ENCODE data around the gene SLC24A3.

The SLC24A3 gene

GRCh38 chr20:19298652-19299051 lies 86.2 kb downstream of the SLC24A3 start:
- Histone ChIP-seq H3K36me3 (ENCODE audit: control insufficient read depth, insufficient read depth, low read length) (no peaks in the 10 kb centered on the region), H3K4me3 (ENCODE audit: insufficient read depth, low read depth, low read length, poor library complexity, severe bottlenecking) (no peak overlapping the region), H3K9me3 (ENCODE audit: control insufficient read depth, low read length) (no peaks in the 10 kb centered on the region), H3K27me3 (replicated peaks; ENCODE audit: control insufficient read depth, insufficient read depth, low read length, poor library complexity, severe bottlenecking) (no peaks in the 10 kb centered on the region), H3K27ac (ENCODE audit: insufficient read depth, low read length, poor library complexity, severe bottlenecking) (no peak overlapping the region), H3K4me1 (ENCODE audit: control insufficient read depth, insufficient read depth, low read length, poor library complexity, severe bottlenecking) (no peaks in the 10 kb centered on the region)
- no peak for DNase-seq

GRCh38 chr20:19300395-19300794 lies 88.0 kb downstream of the SLC24A3 start:
- H3K27me3 ChIP-seq (replicated peaks; ENCODE audit: control insufficient read depth, insufficient read depth, low read length, poor library complexity, severe bottlenecking), result no peaks in the 10 kb centered on the region
- H3K4me3 ChIP-seq (ENCODE audit: insufficient read depth, low read depth, low read length, poor library complexity, severe bottlenecking), result no peak overlapping the region
- H3K27ac ChIP-seq (ENCODE audit: insufficient read depth, low read length, poor library complexity, severe bottlenecking), result no peak overlapping the region
- H3K9me3 ChIP-seq (ENCODE audit: control insufficient read depth, low read length), result no peaks in the 10 kb centered on the region
- H3K4me1 ChIP-seq (ENCODE audit: control insufficient read depth, insufficient read depth, low read length, poor library complexity, severe bottlenecking), result no peaks in the 10 kb centered on the region
- H3K36me3 ChIP-seq (ENCODE audit: control insufficient read depth, insufficient read depth, low read length), result no peaks in the 10 kb centered on the region
- DNase-seq, result no peak

GRCh38 chr20:19301142-19301541 lies 88.7 kb downstream of the SLC24A3 start:
- Histone ChIP-seq H3K9me3 (ENCODE audit: control insufficient read depth, low read length) (no peaks in the 10 kb centered on the region), H3K36me3 (ENCODE audit: control insufficient read depth, insufficient read depth, low read length) (no peaks in the 10 kb centered on the region), H3K4me3 (ENCODE audit: insufficient read depth, low read depth, low read length, poor library complexity, severe bottlenecking) (no peak overlapping the region), H3K27ac (ENCODE audit: insufficient read depth, low read length, poor library complexity, severe bottlenecking) (no peak overlapping the region), H3K27me3 (replicated peaks; ENCODE audit: control insufficient read depth, insufficient read depth, low read length, poor library complexity, severe bottlenecking) (no peaks in the 10 kb centered on the region), H3K4me1 (ENCODE audit: control insufficient read depth, insufficient read depth, low read length, poor library complexity, severe bottlenecking) (no peaks in the 10 kb centered on the region)
- DNase-seq, result no peak

GRCh38 chr20:19301843-19302242 lies 89.4 kb downstream of the SLC24A3 start:
- DNase-seq, result no peak
- H3K27me3 ChIP-seq (replicated peaks; ENCODE audit: control insufficient read depth, insufficient read depth, low read length, poor library complexity, severe bottlenecking), result no peaks in the 10 kb centered on the region
- H3K4me1 ChIP-seq (ENCODE audit: control insufficient read depth, insufficient read depth, low read length, poor library complexity, severe bottlenecking), result no peaks in the 10 kb centered on the region
- no peaks in the 10 kb centered on the region for H3K9me3 ChIP-seq (ENCODE audit: control insufficient read depth, low read length)
- H3K36me3 ChIP-seq (ENCODE audit: control insufficient read depth, insufficient read depth, low read length), result no peaks in the 10 kb centered on the region
- H3K4me3 ChIP-seq (ENCODE audit: insufficient read depth, low read depth, low read length, poor library complexity, severe bottlenecking), result no peak overlapping the region
- no peak overlapping the region for H3K27ac ChIP-seq (ENCODE audit: insufficient read depth, low read length, poor library complexity, severe bottlenecking)

- H3K27ac ChIP-seq (ENCODE audit: insufficient read depth, low read length, poor library complexity, severe bottlenecking), result no peak overlapping the region
- no peaks in the 10 kb centered on the region for H3K4me1 ChIP-seq (ENCODE audit: control insufficient read depth, insufficient read depth, low read length, poor library complexity, severe bottlenecking)
- no peaks in the 10 kb centered on the region for H3K9me3 ChIP-seq (ENCODE audit: control insufficient read depth, low read length)
- no peak for DNase-seq
- H3K4me3 ChIP-seq (ENCODE audit: insufficient read depth, low read depth, low read length, poor library complexity, severe bottlenecking), result no peak overlapping the region
- H3K27me3 ChIP-seq (replicated peaks; ENCODE audit: control insufficient read depth, insufficient read depth, low read length, poor library complexity, severe bottlenecking), result no peaks in the 10 kb centered on the region
- no peaks in the 10 kb centered on the region for H3K36me3 ChIP-seq (ENCODE audit: control insufficient read depth, insufficient read depth, low read length)
Observed at GRCh38 chr20:19302714-19303113, 90.3 kb downstream of the SLC24A3 start.

GRCh38 chr20:19304389-19304788 lies 91.9 kb downstream of the SLC24A3 start:
- Histone ChIP-seq H3K27ac (ENCODE audit: insufficient read depth, low read length, poor library complexity, severe bottlenecking) (no peak overlapping the region), H3K4me3 (ENCODE audit: insufficient read depth, low read depth, low read length, poor library complexity, severe bottlenecking) (no peak overlapping the region), H3K4me1 (ENCODE audit: control insufficient read depth, insufficient read depth, low read length, poor library complexity, severe bottlenecking) (no peaks in the 10 kb centered on the region), H3K27me3 (replicated peaks; ENCODE audit: control insufficient read depth, insufficient read depth, low read length, poor library complexity, severe bottlenecking) (no peaks in the 10 kb centered on the region), H3K9me3 (ENCODE audit: control insufficient read depth, low read length) (no peaks in the 10 kb centered on the region), H3K36me3 (ENCODE audit: control insufficient read depth, insufficient read depth, low read length) (no peaks in the 10 kb centered on the region)
- DNase-seq, result no peak

- H3K27me3 ChIP-seq (replicated peaks; ENCODE audit: control insufficient read depth, insufficient read depth, low read length, poor library complexity, severe bottlenecking), result no peaks in the 10 kb centered on the region
- H3K36me3 ChIP-seq (ENCODE audit: control insufficient read depth, insufficient read depth, low read length), result no peaks in the 10 kb centered on the region
- H3K4me1 ChIP-seq (ENCODE audit: control insufficient read depth, insufficient read depth, low read length, poor library complexity, severe bottlenecking), result no peaks in the 10 kb centered on the region
- no peaks in the 10 kb centered on the region for H3K9me3 ChIP-seq (ENCODE audit: control insufficient read depth, low read length)
- H3K27ac ChIP-seq (ENCODE audit: insufficient read depth, low read length, poor library complexity, severe bottlenecking), result no peak overlapping the region
- no peak for DNase-seq
- H3K4me3 ChIP-seq (ENCODE audit: insufficient read depth, low read depth, low read length, poor library complexity, severe bottlenecking), result no peak overlapping the region
Observed at GRCh38 chr20:19304886-19305415, 92.5 kb downstream of the SLC24A3 start.

GRCh38 chr20:19308146-19308545 lies 95.7 kb downstream of the SLC24A3 start:
- no peaks in the 10 kb centered on the region for H3K36me3 ChIP-seq (ENCODE audit: control insufficient read depth, insufficient read depth, low read length)
- DNase-seq, result no peak
- no peak overlapping the region for H3K27ac ChIP-seq (ENCODE audit: insufficient read depth, low read length, poor library complexity, severe bottlenecking)
- no peaks in the 10 kb centered on the region for H3K4me1 ChIP-seq (ENCODE audit: control insufficient read depth, insufficient read depth, low read length, poor library complexity, severe bottlenecking)
- H3K4me3 ChIP-seq (ENCODE audit: insufficient read depth, low read depth, low read length, poor library complexity, severe bottlenecking), result no peak overlapping the region
- H3K9me3 ChIP-seq (ENCODE audit: control insufficient read depth, low read length), result no peaks in the 10 kb centered on the region
- H3K27me3 ChIP-seq (replicated peaks; ENCODE audit: control insufficient read depth, insufficient read depth, low read length, poor library complexity, severe bottlenecking), result no peaks in the 10 kb centered on the region

GRCh38 chr20:19310541-19310940 lies 98.1 kb downstream of the SLC24A3 start:
- no peak for DNase-seq
- no peak overlapping the region for H3K27ac ChIP-seq (ENCODE audit: insufficient read depth, low read length, poor library complexity, severe bottlenecking)
- H3K9me3 ChIP-seq (ENCODE audit: control insufficient read depth, low read length), result no peaks in the 10 kb centered on the region
- H3K4me3 ChIP-seq (ENCODE audit: insufficient read depth, low read depth, low read length, poor library complexity, severe bottlenecking), result no peak overlapping the region
- H3K27me3 ChIP-seq (replicated peaks; ENCODE audit: control insufficient read depth, insufficient read depth, low read length, poor library complexity, severe bottlenecking), result no peaks in the 10 kb centered on the region
- no peaks in the 10 kb centered on the region for H3K36me3 ChIP-seq (ENCODE audit: control insufficient read depth, insufficient read depth, low read length)
- H3K4me1 ChIP-seq (ENCODE audit: control insufficient read depth, insufficient read depth, low read length, poor library complexity, severe bottlenecking), result no peaks in the 10 kb centered on the region

- H3K9me3 ChIP-seq (ENCODE audit: control insufficient read depth, low read length), result no peaks in the 10 kb centered on the region
- no peaks in the 10 kb centered on the region for H3K36me3 ChIP-seq (ENCODE audit: control insufficient read depth, insufficient read depth, low read length)
- H3K4me1 ChIP-seq (ENCODE audit: control insufficient read depth, insufficient read depth, low read length, poor library complexity, severe bottlenecking), result no peaks in the 10 kb centered on the region
- H3K27ac ChIP-seq (ENCODE audit: insufficient read depth, low read length, poor library complexity, severe bottlenecking), result no peak overlapping the region
- H3K4me3 ChIP-seq (ENCODE audit: insufficient read depth, low read depth, low read length, poor library complexity, severe bottlenecking), result no peak overlapping the region
- H3K27me3 ChIP-seq (replicated peaks; ENCODE audit: control insufficient read depth, insufficient read depth, low read length, poor library complexity, severe bottlenecking), result no peaks in the 10 kb centered on the region
- no peak for DNase-seq
Observed at GRCh38 chr20:19313342-19314069, 101.1 kb downstream of the SLC24A3 start.
